ENCODE data around the gene PROK1.

PROK1 gene

GRCh38 chr1:110490791-110491451 is 40.0 kb downstream of the PROK1 start:
- no peak for DNase-seq

GRCh38 chr1:110492573-110492972 is 41.6 kb downstream of the PROK1 start:
- no peak for DNase-seq

DNA sequence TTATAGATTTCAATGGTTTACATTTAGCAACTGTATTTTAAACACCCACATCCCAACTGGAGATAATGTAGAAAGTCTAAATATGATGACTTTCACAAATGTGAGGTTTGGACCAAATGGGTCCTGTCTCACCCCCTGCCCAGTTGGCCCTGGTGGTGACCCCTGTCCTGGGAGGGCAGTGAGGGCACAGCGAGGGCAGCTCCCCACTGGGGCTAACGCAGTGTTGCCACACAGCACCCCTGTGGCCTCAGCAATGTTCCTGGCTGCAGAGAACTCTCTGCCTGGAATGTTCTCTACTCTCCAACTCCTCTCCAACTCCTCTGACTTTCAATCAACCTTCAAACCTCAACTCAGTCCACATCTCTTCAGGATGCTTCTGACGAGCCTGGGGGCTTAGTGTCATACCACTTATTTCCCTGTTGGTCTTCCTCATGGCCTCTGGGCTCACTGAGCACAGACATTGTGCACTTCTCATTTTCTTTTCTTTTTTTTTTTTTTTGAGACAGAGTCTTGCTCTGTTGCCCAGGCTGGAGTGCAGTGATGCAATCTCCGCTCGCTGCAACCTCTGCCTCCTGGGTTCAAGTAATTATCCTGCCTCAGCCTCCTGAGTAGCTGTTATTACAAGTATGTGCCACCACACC is 42.2 kb downstream of the PROK1 start:
- DNase-seq = no peak

- DNase-seq = no peak
Measured at GRCh38 chr1:110494036-110494435, 43.1 kb downstream of the PROK1 start.

DNA sequence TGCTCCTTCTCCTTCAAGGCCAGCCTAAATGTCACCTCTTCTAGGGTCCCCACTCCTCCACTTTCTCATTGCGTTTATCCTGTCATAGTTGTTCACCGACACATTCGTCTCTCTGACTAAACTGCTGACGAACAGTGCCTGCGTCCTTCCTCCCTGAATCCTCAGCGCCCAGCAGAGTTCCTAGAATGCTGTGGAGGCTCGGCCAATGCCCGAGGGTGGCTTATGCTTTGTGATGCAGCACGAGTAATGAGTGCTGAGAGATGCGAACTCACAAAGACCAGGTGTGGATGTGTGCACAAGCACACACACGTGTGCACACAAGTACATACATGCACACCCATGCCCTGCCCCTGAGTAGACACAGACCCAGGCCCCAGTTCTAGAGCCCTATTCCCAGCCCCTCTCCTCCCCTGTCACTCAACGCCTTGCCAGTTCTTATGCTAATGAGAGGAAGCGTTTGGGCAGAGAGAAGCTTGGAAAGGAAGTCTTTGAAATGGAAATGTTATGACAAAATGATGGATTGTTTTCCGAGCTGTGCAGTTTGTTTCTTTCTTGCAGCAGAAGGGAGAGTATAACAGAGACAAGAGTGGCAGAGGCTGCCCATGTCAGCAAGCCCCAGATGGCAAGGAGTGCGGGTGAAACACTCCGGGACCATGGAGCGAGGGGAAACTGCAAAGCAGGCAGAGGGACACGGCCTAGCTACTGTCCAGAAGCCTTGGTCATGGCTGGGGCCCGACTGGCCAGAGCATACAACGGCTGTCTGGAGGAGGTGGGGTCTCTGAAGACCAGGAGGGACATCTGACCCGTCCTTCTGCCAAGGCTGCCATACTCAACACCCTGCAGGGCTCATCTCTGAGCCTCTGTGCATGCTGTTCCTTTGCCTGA is 43.8 kb downstream of the PROK1 start:
- no peak for DNase-seq

- DNase-seq = peak; percentile 87
Measured at GRCh38 chr1:110495926-110496600, 45.1 kb downstream of the PROK1 start.

DNA sequence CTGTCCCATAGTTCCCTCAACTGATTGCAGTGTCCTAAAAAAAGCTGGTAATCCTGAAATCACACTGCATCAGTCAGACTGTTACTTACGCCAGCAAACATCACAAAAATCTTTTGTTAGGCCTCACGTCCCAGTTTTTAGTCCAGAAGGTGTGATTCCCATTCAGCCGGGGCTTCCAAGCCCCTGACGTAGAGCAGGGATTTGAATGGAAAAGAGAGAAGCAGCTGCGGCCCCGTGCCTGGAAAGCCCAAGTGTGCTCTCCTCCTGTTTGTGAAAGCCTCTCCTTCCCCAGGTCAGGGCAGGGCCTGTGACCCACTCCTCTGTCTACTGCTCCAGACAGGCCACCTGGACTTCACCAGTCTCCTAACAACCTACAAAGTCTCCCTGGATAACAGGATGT is 47.3 kb downstream of the PROK1 start:
- DNase-seq = no peak

GRCh38 chr1:110501488-110502132 is 50.7 kb downstream of the PROK1 start:
- no peak for DNase-seq

- DNase-seq = peak; percentile 61
Measured at GRCh38 chr1:110502402-110503151, 51.6 kb downstream of the PROK1 start.

- DNase-seq = no peak
Measured at GRCh38 chr1:110503471-110503870, 52.5 kb downstream of the PROK1 start.

- DNase-seq = no peak
Measured at GRCh38 chr1:110504226-110504625, 53.3 kb downstream of the PROK1 start.

DNA sequence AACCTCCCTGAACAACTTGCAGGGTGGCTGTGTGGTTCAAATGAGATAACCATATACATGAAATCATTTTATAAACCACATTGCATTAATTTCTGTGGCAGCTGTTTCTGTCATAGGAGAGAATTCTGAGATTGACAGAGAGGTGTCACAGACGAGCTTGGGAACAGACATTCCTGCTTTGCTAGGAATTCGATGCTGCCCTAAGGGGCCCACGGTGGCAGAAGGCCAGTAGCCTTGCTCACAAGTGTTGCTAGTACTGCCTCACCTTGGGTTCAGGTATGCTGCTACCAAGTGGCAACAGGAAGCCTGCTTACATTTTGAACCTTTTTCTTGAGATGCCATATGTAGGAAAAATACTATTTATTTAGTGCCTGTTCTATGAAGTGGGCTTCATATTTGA is 54.6 kb downstream of the PROK1 start:
- no peak for DNase-seq

GRCh38 chr1:110506541-110506940 is 55.6 kb downstream of the PROK1 start:
- DNase-seq = no peak

Measured in OCI-M1 (cell line).